Fibroblast of villous mesenchyme (primary cell): Measurements from ENCODE around the gene KCNE3. TPM values are rescaled to one million over a fixed set of nuclear protein-coding genes. Genes with fewer than 3 reads are reported as not detected.

Experiments used
- DNase-seq: peaks from one replicate; pipeline ENCODE4 v3.0.0-alpha.2; 2010; ENCODE audit warnings: low read depth
- H3K4me3 ChIP-seq: 2 replicates; pipeline ENCODE4 v1.5.1; 2011; ENCODE audit warnings: low read depth, mild to moderate bottlenecking, low read length
- CTCF ChIP-seq: IDR thresholded peaks from 2 replicates; pipeline ENCODE4 v1.5.1; 2012; ENCODE audit warnings: low read depth, mild to moderate bottlenecking, low read length; ENCODE audit not compliant: insufficient read depth
- total RNA-seq: library from RNA; depleted of rRNA; stranded (reverse); fragments of >200 nt; gene quantifications from 2 replicates; pipeline ENCODE4 v1.2.3, GENCODE V29; 2012

Gene KCNE3
- total RNA-seq, 1 donor = under 0.01 TPM

GRCh38 chr11:74493791-74494630 lies 26.7 kb upstream of the KCNE3 start:
- H3K4me3 ChIP-seq = peak overlapping the region; percentile 68
- no peak for TF ChIP-seq CTCF
- DNase-seq = peak; percentile 2

- DNase-seq = peak; percentile 96
- TF ChIP-seq CTCF = no peak
- H3K4me3 ChIP-seq = peak within 1 kb of the TSS; percentile 68
Observed at GRCh38 chr11:74492974-74493790, 25.8 kb upstream of the KCNE3 start, which contains the start of gene LIPT2. TSS of gene LIPT2 (minus strand) at chr11:74493724. CDS start at chr11:74493703, 21 bp downstream.

GRCh38 chr11:74492084-74492483 lies 24.7 kb upstream of the KCNE3 start:
- H3K4me3 ChIP-seq = no peak overlapping the region
- TF ChIP-seq CTCF = no peak
- no peak for DNase-seq

- H3K4me3 ChIP-seq = no peak overlapping the region
- no peak for TF ChIP-seq CTCF
- DNase-seq = no peak
Observed at GRCh38 chr11:74490941-74491340, 23.6 kb upstream of the KCNE3 start.

- TF ChIP-seq CTCF = peak; percentile 26
- peak; percentile 9 for DNase-seq
Observed at GRCh38 chr11:74487875-74488274, 20.5 kb upstream of the KCNE3 start.

GRCh38 chr11:74485868-74486267 lies 18.5 kb upstream of the KCNE3 start:
- DNase-seq = no peak
- H3K4me3 ChIP-seq = no peak overlapping the region
- no peak for TF ChIP-seq CTCF

More at GRCh38 chr11:74487875-74488274, 20.5 kb upstream of the KCNE3 start:
- H3K4me3 ChIP-seq = no peak overlapping the region
